HG03025 (cell line): Measurements from ENCODE around the gene MEF2C.
"Not testable (repeated sequence)": the region's sequence is repeated elsewhere in the genome, so short reads cannot be mapped to it uniquely, and the experiment has no call there.

Experiments used
- ATAC-seq: cut with Tn5 transposase; IDR thresholded peaks from one replicate; pipeline ENCODE4 v1.9.1; 2021; ENCODE audit warnings: mild to moderate bottlenecking, moderate library complexity; ENCODE audit not compliant: unreplicated experiment, low FRiP score

Gene MEF2C

DNA sequence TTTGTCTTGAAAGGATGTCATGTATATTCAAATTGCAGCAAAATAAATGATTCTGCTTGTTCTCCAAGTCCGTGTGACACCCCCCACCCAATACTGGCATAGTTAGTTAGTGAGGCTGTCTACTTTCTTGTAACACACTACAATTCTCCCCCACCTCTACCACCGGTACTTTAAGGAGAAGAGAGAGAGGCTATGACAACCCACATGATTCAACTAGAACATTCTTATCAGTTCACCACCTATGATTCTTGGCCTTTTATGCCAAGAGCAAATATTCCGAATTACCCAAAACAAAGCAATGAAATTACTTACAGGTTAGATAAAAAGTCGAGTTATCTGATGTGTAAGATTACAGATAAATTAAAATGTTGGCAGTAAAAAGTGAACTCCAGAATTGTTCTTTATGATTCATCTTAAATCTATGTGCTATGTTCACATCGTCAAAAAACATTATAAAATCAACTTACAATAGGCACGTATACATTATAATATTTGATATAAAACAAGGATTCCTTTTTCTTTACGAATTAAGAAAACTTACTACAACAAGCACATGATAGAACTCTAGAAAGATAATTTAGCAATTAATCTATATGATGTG, 14.4 kb downstream of the MEF2C start:
- ATAC-seq: no peak

DNA sequence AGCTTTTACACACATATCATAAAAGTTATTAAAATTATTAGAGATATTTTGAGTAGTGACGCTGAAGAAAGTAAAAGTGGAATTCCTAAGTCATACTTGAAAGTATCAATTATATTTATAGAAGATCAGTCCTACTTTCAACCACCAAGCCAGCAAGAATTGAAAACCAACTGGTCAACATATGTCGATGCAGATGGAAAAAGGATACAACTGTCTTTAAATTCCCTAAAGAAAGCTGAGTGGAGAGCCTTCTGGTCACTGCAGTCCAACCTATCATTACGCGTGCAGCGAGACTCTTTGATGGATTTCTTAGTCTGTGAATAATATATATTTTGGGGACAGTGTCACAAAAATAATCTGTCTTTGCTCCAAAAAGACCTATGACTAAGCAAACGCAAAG, 15.3 kb downstream of the MEF2C start:
- no peak for ATAC-seq

DNA sequence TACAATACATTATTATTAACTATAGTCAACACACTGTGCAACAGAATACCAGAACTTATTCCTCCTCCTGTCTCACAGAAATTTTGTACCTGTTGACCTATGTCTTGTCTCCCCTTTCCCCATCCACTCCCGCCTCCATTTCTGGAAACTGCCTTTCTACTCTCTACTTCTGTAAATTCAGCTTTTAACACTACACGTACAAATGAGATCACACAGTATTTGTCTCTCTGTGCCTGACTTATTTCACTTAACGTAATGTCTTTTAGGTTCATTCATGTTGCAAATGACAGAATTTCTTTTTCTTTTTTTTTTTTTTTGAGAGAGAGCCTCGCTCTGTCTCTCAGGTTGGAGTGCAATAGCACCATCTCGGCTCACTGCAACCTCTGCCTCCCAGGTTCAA, 19.5 kb downstream of the MEF2C start:
- no peak for ATAC-seq

DNA sequence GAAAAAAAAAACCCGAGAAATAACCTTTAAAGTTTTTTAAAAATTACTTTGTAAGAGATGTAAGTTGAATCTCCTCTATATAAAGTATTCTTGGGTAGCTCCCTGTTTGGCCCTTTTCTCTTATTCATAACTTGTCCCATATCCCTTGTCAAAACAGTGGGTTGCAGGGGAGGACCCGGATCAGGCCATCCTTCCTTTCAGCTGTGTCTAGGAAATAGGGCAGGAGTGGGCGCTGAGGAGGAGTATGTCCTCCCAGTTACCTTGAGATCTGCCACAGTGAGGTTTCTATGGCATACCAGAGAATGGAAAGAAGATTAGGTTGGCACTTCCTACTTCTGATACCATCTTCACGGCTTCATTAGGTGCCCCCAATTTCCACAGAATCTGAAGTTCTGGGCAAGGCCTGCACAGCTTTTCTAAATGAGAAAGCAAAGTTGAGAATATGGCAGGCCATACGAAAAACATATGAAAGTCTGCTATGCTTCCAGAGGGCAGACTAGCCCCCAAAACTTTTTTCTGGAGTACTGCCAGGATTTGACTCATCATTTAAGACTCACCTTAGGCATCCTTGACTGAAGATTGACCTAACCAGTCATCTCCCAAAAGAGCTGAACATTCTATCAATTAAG, 20.3 kb downstream of the MEF2C start:
- no peak for ATAC-seq

DNA sequence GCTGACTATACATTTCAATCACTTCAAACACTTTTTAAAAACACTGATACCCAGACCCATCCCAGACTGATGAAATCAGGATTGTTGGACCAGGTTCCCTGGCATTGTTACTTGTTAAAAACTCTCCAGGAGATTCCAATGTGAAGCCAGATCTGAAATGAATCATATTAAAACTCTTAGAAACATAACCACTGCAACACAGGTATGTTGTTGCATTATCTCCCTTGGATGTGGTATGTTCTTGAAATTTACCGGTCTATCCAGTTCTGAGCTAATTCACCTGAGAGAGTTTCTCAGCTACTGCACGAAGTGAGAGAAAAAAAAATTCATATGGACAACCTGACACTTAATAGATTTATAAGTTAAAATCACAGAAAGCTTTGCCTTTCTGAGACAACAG, 21.8 kb downstream of the MEF2C start:
- no peak for ATAC-seq

DNA sequence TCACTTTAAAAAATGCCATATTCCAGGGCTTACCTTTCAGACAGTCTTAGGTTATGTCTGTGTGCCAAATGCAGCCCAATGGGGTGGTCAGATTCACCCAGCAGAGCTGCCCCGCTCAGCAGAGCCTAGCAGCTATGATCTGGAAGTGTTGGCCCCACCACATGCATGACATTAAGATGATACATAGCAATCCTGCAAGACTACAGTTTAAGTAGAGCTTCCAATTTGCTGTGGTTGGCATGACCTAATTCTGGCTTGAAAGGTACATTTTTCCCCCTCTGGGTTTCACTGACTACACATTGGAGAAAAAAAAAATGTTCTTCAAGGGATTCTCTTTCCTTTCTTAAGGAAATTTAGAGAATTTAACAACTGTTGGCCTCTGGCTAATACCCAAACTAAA, 22.5 kb downstream of the MEF2C start:
- ATAC-seq: no peak

DNA sequence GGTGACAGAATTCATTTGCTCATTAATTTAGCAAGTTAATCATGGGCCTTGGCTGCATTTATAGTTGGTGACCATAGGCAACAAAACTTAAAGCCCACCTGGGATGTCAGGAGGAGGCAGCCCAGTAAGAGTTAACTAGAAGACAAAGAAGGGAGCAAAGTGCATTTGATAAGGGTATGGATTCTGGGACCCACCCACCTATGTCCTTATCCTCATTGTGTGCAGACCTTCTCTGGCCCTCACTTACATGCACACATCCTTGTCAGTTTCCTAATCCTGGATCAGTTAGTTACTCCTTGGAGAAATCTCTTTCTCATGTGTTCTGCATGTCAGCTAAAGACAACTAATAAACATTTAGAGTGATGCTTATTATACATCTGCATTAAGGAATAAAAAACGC, 24.6 kb downstream of the MEF2C start:
- no peak for ATAC-seq

DNA sequence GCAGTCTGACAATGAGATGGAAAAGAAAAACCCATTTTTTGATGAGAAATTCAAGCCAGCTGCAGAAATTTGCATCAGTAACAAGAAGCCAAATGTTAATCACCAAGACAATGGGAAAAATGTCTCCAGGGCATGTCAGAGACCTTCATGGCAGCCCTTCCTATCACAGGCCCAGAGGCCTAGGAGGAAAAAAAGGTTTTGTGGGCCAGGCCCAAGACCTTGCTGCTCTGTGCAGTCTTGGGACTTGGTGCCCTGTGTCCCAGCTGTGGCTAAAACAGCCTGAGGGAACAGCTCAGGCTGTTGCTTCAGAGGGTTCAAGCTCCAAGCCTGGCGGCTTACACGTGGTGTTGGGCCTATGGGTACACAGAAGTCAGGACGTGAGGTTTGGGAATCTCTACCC, 26.6 kb downstream of the MEF2C start:
- ATAC-seq: not testable (repeated sequence)

DNA sequence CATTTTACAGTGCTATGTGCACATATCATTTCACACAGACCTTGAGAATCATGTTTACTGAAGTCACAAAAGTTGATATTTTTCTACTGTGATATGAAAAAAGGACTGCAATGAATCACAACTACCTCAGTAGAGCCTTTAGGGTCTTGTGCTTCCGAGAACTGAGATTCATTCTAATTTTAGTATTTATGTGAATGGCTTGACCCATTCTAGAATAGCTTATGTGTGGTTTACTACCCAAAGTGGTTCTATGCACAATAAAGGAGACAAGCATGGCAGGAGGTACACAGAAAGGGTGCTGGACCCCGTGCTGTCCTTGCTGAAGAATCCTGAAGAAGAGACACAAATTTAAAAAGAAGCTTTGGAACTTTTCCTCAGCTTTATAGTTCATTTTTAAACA, 28.2 kb downstream of the MEF2C start:
- no peak for ATAC-seq

DNA sequence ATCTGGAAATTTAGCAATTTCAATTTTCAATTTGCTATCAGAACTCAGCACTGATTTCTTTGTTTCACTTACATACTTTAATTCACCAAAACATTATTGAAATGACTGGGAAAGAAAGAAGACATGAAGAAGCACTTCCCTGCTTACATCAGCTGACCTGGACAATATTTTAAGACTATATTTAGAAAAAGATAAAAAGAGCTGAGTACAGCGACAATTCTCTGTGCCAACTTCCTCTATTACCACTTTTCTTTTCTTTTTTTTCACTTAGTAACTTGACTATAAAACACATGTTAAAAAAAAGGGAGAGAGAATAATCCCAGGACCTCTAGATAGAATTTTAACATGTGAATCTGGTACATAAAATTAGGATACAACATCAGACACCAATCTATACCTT, 35.6 kb downstream of the MEF2C start:
- ATAC-seq: no peak

DNA sequence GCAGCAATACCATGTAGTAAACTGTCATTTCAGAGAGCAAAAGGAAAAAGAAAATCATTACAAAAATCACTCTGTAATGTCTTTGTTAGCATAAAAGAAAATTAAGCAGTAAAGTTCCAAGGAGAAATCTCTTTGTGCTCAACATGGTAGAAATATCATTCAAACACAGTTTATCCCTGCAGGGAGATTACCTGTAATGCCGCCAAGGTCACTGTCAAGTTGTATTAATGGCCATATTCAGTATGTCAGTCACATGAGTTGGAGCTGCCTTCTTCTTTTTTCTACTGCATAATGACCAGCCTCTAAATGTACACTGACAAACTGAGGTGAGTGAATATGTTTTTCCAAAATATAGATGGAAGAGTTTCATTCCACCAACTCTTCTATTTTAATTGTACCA, 36.5 kb downstream of the MEF2C start:
- no peak for ATAC-seq

DNA sequence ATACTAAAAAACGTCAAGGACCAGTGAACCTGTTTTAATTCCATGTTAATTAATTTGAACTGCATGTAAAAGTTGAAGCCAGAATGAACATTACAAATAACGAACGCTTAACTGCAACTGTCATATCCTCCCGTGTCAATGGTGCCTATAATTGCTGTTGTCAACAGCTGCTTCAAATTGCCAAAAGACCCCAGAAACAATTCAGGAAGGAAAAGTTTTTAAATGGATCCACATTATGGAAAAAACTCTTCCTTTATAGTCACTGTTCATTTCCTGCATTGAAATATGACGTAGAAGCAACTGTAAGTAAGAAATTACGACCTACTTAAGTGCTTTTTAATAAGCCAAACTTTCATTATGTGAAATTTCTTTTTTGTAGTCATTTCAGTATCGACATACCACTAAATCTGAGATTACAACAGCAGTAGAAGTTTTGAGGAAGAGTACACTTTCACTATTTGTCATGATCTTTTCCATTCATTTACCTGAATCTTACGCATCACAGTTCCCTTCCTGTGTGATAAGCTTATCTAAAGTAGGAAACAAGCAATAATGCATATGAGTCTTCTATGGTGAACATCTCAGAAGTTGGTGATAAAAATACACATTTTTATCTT, 37.8 kb downstream of the MEF2C start:
- ATAC-seq: no peak

DNA sequence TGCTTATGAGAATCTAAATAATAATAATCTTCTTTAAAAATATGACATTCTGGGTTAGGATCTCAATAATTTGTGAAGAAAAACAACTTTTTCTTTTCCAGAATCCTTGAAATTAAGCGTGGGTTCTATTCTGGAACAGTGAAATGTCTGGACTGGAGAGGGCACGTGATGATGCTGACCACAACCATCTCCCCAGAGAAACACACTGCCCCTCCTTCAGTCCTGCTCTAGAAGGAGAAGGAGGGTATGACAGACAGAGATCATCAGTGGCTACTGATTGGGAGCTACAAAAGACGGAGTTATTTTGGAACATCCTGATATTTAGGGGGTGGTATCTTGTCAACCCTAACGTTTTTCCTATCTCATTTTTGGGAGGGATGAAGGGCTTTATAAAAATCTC, 40.2 kb downstream of the MEF2C start:
- no peak for ATAC-seq

DNA sequence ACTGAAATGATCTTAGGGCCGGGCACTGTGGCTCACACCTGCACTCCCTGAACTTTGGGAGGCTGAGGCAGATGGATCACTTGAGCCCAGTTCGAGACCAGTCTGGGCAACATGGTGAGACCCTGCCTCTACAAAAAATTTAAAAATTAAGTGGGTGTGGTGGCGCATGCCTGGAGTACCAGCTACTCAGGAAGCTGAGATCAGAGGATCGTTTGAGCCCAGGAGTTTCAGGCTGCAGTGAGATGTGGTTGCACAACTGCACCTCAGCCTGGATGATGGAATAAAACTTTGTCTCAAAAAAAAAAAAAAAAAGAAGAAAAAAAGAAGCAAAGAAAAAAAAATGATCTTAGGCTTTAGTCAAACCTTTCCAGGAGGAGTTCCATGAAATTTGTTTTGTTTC, 41.8 kb downstream of the MEF2C start:
- ATAC-seq: no peak

DNA sequence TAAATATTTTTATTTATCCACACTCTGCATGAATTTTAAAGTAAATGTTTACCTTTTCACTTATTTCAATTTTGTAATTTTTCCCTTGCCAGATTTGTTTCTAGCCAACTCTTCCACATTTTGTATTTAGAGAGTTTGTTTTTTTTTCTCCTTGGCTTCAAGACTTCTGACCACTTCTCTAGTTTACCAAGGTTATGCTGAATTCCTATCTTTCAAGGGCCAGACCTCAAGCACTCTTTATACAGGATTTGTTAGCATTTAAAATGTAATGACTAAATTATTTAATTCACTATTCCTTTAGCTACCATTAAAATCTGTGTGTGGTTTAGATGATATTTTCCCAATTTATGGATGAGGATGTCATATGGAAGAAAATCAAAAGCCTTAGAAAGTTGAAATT, 42.5 kb downstream of the MEF2C start:
- ATAC-seq: no peak

DNA sequence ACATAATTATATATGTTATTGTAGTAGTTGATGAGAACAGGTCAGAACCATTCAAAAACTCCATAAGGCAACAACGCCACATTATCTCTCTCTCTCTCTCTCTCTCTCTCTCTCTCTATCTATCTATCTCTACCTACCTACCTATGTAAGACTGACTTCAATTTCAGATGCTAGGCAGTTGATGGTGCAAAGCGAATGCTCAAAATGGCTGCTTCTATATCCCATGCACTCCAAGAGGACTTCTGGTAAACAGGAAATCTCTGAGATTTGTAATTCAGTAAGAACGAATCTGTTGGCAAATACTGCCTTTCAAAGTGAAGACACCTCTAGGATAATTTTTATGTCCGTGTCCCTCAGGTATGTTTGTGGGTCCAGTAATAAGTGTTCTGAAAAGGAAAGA, 43.7 kb downstream of the MEF2C start:
- no peak for ATAC-seq

DNA sequence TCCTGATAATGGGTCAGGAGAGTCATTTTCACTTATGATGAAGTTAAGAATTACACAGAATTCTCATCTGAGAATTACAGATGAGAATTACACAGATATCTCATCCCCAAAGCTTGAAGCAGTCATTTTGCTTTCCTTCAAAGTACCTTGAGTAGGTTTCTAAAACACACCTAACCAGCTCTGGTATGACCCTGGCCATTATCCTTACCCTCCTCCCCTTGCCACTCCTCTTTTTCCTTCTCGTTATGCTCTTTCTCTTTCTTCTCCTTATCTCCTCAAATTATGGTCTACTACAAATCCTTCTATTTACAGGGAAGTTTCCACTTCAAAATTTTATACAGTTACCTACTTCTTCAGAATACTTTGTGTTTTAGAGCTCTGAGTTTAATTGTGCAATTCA, 44.5 kb downstream of the MEF2C start:
- no peak for ATAC-seq

DNA sequence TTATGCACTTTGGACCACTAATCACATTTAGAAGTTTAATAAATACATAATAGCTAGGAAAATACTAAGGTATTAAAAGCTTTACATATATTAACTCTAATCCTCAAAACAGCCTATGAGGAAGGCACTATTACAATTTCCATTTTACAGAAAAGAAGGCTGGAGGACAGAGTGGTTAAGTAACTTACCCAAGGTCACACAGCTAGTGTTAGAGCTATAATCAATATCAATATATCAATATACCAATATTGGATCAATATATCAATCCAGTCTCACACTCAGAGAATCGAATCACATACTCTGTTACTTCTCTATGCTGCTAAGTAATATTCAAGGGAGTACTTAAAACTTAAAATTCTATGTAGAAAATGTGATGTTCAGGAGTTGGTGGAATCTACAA, 45.2 kb downstream of the MEF2C start:
- ATAC-seq: no peak

DNA sequence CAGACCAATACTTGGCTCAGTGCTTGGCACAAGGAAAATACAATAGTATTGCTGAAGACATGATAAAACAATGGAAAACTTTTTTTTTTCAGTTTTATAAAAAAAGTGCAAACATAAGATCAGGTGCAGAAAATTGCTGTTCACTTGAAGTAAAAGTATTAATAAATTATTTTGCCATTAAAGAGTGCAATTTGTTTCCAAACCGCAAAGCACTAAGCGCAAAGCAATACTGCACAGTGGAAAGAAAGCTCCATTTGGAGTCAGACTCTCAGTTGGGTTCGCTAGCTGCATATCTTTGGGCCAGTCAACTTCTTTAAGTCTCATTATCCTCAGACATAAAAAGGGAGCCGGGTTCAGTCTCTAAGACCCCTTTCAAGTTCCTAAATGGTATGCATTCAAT, 45.8 kb downstream of the MEF2C start:
- ATAC-seq: no peak

DNA sequence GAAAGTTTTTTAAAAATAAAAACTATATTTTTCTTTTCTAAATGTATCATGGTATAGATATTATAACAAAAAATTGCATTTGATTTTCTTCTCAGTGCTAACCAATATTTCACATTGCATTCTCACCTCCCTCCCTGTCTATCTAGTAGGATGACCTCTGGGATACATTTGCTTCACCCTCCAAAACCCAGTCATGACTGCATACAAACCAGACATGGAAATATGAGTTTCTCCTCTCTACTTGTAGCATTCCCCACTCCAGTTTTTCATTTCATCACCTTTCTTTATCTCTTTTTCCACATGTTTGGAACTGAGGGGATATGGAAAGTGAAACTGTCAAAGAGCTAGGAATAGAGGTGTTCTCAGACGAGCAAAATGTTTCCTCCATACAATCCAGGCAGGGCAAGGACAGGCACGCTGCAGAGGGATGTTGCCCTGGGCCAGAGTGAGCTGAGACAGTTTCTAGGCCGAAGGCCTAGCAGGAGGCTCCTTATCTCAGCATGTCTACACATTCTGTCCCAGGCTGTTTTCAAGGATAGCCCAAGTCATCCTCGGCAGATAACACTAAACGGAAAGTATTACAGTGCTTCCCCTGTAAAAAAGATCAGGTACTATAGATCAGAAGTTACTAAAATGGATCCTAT, 46.7 kb downstream of the MEF2C start:
- ATAC-seq: no peak

DNA sequence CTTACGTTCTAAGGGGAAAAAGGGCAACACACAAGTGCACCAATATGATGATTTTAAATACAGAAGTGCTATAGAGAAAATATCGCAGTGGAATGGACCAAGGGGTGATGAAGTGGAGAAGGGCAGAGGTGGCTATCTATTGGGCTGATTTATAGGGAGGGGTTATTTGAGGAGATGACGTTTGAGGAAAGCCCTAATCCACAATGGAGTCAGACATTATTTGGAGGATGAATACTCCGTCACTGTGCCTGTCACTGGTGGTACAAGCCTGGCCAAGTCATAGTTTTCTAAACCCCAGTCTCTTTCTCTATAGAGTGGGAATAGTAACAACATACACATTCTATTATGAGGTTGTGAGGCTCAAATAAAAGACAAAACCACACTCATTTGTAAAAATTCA, 48.5 kb downstream of the MEF2C start:
- ATAC-seq: no peak

DNA sequence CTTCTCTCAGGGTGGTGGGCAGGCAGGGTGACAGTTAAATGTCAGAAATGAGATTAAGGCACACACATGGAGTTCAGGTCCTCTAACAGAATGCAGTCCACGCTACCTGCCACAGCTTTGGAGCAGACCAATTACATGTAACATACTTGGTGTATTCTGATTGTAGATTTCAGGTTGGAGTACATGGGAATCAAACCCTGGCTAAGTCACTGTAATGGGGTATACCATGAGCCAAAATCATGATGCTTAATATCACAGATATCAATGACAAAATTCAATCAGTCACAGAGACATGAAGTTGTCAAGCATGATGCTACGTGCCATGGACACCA, 48.9 kb downstream of the MEF2C start:
- no peak for ATAC-seq
